ENCODE data around the gene CDK15.

GRCh38 chr2:201930043-201930442 is 123.7 kb downstream of the CDK15 start:
- TF ChIP-seq CTCF (IDR thresholded peaks at IDR 0.05 in 4 of 5, conservative IDR thresholded peaks at IDR 0.05 in 1 of 5): no peak
- no peak for TF ChIP-seq POLR2A (IDR thresholded peaks at IDR 0.05)

Measured in gastrocnemius medialis (tissue), 4 donors.